DMS79 treated with DMSO at 0.1 percent for 48 hours (cell line): ENCODE data around the gene RAB26.

Experiments
- DNase-seq: peaks from one replicate; lab custom pipeline; 2025; lab: John Stamatoyannopoulos, UW

The RAB26 gene

DNA sequence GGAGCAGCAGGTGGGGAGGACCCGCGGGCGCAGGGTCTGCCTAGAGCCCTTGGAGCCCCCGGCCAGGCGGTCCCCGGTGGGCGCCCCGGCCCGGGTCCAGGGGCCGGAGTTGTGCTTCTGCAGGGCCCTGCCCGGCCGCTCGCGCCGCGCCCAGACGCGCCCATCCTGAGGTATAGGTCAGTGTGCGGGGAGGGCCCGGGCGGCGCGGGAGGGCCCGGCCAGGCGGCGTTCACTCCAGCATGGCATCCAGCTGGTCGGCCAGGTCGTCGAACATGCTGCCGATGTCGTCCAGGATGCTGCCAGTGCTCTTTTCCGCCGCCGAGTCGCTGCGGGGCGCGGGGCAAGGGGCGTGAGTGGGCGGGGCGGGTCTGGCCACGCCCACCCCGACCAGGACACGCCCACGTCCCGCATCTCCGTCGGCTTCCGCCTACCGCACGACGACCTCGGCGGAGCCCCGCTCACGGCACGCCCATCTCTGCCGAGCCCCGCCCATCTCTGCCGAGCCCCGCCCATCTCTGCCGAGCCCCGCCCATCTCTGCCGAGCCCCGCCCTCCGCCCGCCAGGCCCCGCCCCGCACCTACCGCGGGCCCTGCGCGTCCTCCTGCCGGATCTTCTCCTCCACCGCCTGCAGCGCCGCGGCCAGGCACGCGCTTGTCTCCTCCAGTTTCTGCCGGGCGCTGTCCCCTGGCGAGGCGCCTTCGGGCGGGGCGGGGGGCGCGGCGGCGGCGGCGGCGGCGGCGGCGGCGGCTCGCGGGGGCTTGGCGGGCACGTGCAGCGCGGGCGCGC lies 30.1 kb downstream of the RAB26 start:
- DNase-seq = no peak

DNA sequence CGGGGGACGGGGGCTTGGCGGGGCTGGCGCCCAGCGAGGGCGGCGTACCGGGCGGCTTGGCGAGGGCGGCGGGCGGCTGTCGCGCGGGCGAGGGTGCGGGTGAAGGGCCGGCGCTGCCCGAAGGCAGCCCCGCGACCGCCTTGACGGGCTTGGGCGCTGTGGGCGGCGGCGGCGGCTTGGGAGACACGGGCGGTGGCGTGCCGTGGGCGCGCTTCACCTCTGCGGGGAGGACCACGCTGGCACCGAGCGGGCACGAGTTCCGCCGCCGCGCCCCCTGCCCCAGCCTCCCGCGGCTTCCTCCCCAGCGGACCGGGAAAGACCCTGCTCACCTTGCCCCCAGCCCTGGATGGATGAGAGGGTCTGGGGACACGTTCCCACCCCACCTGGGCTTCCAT lies 30.7 kb downstream of the RAB26 start:
- DNase-seq = no peak

DNA sequence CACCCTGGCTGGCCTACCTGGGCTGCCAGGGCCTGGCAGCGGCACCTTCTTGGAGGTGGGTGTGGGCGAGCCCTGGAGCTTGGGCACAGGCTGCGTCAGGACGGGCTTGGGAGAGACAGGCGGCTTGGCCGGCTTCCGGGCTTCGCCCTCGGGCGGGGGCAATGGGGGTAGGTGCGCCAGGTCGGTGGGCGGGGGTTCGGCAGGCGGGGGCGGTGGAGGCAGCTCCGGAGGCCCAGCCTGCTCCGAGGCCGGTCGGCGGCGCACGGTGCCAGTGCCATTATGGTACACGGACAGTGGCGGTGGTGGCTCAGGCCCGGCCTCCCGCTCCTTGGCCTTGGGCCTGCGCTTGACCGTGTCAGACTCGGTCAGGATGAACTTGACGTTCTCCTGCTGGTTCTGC lies 31.2 kb downstream of the RAB26 start:
- DNase-seq = no peak

DNA sequence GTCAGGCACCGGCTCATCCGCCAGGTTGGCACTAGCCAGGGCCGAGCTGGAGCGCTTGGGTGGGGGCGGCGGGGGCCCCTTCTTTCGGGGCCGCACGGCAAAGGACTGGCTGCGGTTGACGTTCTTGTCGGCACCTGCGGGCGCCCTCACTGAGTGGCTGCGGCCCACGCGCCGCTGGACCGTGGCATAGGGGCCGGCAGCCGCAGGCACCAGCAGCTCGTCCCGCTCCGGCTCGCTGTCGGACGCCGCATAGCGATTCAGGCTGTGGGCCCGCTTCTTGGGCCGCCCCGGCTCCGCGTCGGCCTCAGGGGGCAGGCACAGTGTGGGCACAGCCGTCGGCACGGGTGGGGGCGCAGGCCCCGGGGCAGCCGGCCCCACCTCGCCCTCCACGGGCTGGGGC lies 32.0 kb downstream of the RAB26 start:
- DNase-seq = no peak

DNA sequence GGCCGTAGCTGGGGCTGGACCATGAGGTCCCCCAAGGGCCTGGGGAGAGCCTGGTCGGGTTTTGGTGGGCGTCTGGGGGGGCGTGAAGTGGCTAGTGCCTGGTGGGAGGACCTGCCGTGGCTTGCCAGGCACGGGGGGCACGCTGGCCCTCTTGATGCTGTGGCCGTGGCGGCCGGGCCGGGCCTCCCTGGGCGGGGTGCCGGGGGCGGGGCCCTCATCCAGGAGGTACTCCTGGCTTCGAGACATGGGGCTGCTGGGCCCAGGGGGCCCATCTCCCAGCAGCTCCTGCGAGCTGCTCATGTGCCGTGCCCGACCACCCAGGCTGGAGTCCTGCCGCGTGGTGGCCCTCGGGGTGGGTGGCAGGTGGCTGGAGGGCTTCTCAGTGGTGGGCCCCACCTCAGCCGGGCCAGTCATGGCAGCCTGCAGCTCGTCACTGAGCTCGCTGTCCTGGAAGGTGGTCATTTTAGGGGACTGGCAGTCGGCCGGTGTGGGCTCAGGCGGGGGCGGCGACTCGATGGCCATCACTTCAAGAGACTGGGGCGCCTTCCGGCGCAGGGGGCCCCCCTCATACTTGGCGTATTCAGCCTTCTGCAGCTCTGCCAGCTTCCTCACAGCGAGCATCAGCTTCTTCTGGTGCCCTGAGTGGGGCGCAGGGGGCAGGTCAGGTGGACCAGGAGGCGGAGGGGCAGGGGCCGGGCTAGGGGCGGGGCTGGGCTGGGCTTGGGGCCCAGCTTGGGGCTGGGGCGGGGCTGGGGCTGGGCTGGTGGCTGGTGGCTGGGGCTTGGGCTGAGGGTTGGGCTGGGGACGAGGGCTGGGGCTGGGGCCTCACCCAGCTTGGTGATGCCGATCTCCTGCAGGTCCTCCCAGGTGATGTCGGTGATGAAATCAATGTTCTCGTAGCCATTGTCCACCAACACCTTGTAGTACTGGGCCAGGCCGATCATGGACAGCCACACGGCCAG lies 32.8 kb downstream of the RAB26 start:
- no peak for DNase-seq

DNA sequence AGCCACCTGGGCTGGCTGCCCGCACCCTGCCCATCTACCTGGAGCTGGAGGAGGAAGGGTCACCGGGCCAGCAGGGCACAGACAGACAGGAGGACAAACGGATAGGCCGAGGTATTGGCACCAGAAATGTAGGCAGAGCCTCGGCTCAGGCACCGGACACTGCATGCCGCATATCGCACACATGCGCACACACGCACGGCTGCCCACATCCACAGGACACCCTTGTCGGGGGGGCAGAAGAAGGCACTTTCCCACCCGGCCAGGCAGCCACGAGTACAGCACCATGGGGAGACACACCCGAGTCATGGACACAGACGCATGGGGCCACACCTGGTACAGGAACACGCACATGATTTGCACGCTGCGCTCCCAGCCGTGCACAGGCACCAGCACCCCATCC lies 33.5 kb downstream of the RAB26 start:
- DNase-seq = no peak

DNA sequence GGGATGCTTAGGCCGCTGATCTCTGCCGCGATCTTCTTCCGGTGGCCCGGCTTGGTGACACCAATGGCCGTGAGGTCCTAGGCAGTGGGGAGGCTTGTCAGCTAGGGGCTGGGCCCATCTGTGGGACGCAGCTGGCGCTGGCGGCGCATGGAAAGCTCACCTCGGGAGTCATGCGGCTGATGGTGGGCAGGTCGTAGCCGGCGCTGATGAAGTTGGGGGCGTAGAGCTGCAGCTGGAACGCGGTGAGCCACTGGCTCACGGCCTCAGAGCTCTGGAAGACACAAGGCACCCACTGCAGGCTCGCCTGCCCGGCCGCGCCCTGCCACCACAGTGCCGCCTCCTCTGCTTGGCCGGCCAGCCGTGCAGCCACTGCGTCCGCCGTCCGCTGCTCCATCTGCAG lies 35.2 kb downstream of the RAB26 start:
- no peak for DNase-seq

DNA sequence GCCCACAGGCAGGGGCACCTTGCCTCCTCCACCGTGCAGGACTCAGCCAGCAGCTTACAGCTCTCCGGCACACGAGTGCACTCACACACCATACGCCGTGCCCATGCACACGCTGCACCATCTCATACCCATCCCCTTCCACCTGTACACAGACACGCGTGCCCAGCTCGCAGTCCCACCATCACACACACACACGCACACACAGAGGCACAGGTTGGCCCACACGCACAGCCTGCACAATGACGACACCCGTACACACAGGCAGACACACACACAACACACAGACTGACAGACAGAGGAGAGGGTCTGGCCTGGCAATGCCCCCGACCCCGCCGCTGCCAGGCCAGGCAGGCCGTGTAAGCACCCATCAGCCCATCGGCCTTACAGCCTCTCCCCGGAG lies 35.9 kb downstream of the RAB26 start:
- no peak for DNase-seq

DNA sequence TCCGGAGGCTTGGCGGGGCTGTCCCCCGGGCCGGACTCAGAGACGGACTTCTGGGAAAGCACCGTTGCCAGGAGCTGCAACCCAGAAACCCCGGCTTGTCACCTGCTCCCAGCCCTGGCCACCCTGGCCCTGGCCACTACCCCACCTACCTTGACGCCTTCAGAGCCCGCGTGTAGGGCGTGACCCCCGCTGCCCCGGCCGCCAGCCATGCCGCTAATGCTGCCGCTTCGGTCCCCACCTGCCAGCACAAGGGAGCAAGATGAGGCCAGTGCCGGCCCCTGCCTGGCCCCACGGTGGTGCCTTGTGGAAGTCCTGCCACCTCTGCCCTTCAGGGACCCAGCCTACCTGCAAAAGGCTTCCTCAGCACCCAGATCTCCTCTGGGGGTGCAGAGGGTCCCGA lies 36.5 kb downstream of the RAB26 start:
- DNase-seq = no peak

DNA sequence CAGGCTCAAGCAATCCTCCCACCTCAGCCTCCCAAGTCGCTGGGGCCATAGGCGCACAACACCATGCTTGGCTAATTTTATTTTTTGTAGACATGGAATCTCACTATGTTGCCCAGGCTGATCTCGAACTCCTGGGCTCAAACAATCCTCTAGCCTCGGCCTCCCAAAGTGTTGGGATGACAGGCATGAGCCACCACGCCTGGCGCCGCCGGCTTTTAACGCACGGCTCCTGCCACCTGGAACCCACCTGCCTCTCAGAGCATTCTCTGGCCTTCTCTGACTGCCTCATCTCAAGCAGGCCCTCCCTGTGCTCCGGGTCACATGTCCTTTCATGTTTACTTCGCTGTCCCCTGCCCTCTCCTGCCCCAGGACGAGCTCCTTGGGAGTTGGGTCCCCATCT lies 37.6 kb downstream of the RAB26 start:
- no peak for DNase-seq

DNA sequence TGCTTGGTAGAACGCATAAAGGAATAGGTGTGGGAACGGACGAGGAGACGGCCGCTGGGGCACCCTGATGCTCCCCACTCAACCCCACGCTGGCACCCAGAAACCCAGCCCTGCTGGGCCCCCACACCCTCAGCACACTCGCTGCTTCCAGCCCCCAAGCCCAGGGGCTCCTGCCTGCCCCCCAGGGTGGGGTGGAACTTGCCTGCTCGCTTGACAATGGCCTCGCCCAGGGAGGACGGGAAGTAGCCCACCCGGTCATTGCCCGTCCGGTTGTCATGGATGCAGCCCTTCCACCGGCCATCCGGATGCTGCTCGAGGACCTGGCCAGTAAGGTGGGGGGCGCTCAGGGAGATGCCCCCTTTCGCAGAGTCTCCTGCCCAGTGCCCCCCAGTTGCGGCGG lies 38.1 kb downstream of the RAB26 start:
- no peak for DNase-seq

DNA sequence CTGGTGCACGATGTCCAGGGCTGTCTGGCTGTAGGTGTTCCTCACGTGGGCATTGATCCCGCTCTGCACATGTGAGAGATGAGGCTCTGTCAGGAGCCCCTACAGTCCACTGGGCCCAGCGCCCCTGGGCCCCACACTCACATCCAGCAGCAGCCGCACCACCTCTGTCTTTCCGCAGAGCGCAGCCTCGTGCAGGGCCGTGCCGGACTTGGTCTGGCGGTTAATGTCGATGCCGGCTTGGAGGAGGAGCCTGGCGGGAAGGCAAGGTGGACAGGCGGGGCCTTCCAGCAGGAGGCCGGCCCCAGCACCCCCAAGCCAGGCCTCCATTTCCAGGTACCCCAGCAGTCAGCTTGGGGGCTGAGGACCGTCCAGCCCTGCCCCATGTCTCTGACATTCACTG lies 38.8 kb downstream of the RAB26 start:
- no peak for DNase-seq

DNA sequence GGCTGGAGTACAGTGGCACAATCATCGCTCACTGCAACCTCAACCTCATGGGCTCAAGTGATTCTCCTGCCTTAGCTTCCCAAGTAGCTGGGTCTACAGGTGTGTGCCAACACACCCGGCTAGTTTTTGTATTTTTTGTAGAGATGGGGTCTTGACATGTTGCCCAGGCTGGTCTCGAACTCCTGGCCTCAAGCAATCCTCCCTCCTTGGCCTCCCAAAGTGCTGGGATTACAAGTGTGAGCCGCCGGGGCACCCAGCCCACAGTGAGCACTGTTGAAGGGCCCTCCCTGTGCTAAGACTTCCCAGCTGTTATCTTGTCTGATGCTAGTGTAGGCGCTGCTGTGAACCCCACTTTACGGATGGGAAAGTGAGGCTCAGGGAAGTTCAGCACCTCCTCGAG lies 40.0 kb downstream of the RAB26 start:
- DNase-seq = no peak

DNA sequence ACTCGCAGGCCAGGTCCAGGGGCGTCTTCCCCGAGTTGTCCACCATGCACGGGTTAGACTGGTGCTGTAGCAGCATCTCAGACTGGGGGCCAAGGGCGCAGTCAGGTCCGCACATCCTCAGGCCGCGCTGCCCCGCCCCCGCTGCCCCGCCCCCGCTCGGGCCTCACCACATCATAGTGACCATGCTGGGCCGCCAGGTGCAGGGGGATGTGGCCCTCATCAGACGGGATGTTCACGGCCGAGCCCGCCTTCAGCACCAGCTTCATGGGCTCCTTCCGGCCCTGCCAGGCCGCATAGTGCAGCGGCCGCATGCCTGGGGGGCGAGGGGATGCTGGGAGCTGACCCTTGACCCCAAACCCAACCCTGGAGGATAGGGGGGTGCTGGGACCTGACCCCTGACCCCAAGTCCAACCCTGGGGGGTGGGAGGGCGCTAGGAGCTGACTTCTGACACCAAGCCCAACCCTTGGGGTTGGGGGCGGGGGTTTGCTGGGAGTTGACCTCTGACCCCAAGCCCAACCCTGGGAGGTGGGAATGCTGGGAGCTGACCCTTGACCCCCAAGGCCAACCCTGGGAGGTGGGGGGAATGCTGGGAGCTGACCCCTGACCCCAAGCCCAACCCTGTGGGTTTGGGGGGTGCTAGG lies 40.9 kb downstream of the RAB26 start:
- DNase-seq = no peak

DNA sequence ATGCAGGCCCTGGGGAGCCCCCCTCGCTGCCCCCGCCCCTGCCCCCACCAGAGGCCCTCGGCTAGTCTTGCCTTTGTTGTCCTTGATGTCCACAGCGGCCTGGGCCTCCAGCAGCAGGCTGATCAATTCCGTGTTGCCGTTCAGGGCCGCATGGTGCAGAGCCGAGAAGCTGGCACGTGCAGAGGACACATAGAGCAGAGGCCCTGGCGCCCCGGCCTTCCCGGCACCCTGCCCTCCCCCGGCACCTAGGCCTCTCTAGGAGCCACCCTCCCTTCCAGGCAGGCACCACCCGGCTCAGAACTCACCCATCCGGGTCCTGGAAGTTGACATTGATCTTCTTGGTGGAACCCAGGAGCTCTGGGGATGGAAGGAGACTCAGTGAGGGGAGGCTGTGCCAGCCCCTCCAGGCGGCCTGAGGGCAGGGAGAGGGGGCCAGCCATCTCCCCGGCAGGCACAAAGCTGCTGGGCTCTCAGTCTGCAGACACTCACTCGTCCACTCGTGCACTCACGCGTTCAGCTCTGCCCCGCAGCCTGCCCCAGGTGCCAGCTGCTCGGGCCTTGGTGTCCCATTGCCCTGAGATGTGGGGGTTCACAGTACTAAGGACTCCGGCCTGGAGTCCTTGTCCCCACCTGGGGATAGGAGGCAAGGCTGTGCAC lies 41.7 kb downstream of the RAB26 start:
- DNase-seq = no peak

DNA sequence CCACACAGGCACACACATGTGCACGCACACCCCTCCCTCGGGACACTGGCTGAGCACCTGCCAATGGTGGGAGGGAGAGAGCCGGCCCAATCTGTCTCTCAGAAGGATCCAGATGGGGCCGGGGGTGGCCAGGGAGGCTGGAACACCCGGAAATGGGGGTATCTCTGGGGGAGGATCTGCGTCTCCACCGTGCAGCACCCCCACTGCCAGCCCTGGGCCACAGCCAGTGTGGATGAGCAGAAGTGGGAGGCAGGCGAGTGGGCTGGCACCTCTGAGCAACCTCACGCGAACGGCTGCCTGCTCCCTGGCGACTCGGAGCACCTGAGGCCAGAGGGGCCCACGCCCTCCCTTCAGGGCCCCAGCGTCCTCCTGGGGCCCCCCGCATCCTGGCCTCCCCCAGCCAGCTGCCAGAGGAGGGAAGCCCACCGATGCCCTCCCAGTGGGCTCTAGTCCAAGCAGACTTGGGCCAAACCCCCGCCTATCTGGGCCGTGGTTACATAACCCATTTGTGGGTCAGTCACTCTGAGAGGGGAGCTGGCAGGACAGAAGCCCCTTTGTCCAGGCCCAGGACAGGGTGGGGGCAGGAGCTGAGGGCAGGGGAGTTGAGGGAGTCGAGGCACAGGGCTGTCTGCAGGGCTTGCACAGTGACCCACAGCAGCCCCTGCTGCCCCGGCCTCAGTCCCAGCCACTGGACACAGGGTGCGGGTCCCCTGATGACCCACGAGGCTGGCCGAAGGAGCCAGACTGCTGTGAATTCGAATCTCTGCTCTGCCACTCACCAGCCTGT lies 42.4 kb downstream of the RAB26 start:
- no peak for DNase-seq

DNA sequence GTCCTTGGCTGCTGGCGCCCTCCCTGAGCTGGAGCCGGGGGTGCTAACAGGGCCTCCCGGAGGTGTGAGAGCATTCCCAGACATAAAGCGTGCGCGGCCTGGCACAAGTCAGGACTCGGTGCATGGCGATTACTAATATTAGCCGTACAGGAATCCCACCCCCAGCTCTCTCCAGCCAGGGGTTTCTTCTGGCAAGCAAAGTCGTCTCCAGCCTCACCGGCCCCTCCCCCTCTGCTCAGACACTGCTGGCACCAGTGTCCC lies 43.0 kb downstream of the RAB26 start:
- DNase-seq = no peak

DNA sequence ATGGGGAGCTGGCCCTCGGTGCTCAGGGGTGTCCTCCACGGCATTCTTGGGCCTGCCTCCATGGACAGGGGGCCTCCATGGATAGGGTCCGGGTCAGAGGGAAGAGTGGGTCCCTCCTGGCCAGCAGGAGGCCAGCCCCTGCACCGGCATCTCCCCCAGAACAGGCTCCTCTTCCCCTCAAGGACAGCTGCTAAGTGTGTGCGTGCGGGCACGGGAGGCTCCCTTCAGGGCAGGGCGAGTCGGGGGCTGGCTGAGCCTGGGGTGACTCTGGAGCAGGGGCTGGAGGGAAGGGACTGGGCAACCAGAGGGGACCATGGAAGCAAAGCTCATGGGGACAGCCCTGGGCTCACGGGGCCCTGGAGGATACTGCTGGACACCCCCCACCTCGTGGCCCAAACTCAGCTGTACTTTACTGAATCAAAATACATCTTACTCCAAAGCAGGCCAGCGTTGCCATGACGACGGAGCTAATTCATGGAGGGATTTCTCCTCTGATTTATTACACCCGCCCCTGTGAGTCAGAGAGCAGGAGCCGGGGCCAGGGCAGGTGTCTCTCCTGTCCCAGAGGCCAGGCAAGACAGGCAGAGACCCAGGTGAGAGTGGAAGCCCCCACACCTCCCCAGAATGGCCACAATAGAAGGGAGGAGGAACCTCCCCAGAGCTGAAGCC lies 45.9 kb downstream of the RAB26 start:
- no peak for DNase-seq

DNA sequence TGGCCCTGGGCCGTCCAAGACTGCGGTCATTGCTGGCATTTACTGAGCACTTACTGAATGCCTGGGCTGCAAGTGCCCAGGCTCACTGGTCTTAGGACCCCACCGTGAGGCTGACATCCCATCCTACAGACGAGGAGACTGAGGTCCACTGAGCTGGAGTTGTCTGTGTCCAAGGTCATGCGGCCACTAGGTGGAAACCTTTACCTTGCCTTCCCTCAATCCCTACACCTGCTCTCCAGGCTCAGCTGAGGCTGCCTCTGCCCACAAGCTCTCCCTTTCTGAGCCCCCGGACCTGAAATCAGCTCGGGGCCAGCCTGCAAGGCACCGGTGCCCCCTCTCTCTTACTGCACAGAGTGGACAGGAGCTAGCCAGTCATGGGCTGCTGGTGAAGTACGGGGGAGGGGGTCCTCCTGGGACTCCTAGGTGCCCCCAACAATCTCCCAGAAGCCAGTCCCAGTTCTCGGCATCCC lies 46.5 kb downstream of the RAB26 start:
- DNase-seq = peak; percentile 75

DNA sequence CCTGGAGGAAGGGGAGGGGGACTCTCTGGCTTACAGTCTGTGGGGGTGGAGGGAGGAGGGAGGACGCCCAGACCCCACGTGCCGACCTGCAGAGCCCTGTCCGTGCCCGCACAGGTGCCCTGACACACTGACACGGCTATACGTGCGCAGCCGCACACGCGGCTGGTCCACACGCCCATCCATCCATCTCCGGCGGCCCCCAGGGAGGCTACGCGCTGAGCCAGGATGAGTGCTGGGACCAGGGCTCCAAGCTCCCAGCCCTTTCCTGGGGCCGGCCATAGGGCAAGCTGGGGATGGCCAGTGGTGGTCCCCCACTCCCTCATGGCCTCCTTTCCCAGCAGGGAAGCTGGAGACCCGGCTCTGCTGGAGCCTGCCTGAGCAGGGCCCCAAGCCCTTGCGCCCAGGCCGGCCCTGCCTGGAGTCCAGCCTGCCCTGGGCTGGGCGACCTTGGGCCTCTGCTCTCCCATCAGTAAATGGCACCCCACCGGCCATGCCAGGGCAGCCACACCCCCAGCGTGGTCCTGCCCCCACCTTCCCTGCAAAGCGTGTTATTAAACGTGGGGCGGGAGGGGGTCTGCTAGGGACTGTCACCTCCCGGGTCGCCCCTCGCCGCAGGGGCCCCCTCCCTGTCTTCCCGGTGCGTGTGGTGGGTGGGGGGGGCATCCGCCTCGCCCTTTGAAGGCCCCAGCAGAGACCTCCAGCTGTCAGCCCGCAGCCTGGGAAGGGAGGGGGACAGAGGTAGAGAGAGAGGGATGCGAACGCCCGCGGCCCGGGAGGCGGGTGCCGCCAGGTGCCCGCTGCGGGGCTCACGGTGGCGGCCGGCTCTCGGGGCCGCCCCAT lies 47.1 kb downstream of the RAB26 start:
- DNase-seq = no peak
